NCI-H128 (cell line): ENCODE results near the gene TP53RK.
A peak's percentile ranks its signal among the peaks of the same experiment; 100 is the strongest.

Source experiments
- DNase-seq: peaks from one replicate; lab custom pipeline; 2025; ENCODE audit not compliant: unreplicated experiment; lab: John Stamatoyannopoulos, UW

Gene TP53RK

GRCh38 chr20:46689082-46689753 lies at the start of gene TP53RK:
TSS of gene TP53RK (minus strand) at chr20:46689444. CDS start at chr20:46689414, 30 bp downstream.
- DNase-seq = peak; percentile 82

GRCh38 chr20:46735436-46735835 lies 46.2 kb upstream of the TP53RK start:
- DNase-seq = no peak

GRCh38 chr20:46731770-46732169 lies 42.5 kb upstream of the TP53RK start:
- DNase-seq = no peak

GRCh38 chr20:46725186-46726165 lies 36.2 kb upstream of the TP53RK start:
- no peak for DNase-seq

- no peak for DNase-seq
These were observed 35.2 kb upstream of the TP53RK start for GRCh38 chr20:46724343-46724959.

GRCh38 chr20:46723039-46723438 lies 33.8 kb upstream of the TP53RK start:
- no peak for DNase-seq

GRCh38 chr20:46722450-46722849 lies 33.2 kb upstream of the TP53RK start:
- no peak for DNase-seq

- DNase-seq = no peak
These were observed 32.2 kb upstream of the TP53RK start for GRCh38 chr20:46721476-46721875.

- DNase-seq = no peak
These were observed 31.7 kb upstream of the TP53RK start for GRCh38 chr20:46720776-46721425.

GRCh38 chr20:46720019-46720418 lies 30.8 kb upstream of the TP53RK start:
- DNase-seq = no peak

GRCh38 chr20:46717818-46718541 lies 28.7 kb upstream of the TP53RK start:
- DNase-seq = no peak

GRCh38 chr20:46715292-46715756 lies 26.1 kb upstream of the TP53RK start:
- DNase-seq = no peak

- no peak for DNase-seq
These were observed 25.0 kb upstream of the TP53RK start for GRCh38 chr20:46713957-46714834.

GRCh38 chr20:46712056-46712636 lies 22.9 kb upstream of the TP53RK start:
- no peak for DNase-seq

- no peak for DNase-seq
These were observed 21.1 kb upstream of the TP53RK start for GRCh38 chr20:46710153-46710913.

GRCh38 chr20:46709459-46710152 lies 20.4 kb upstream of the TP53RK start, which contains the start of gene SLC2A10:
TSS of gene SLC2A10 (plus strand) at chr20:46709649. CDS start at chr20:46709737, 88 bp downstream.
- DNase-seq = no peak

GRCh38 chr20:46709055-46709458 lies 19.8 kb upstream of the TP53RK start:
- no peak for DNase-seq
